ENCODE data around the gene MFAP2. TPM values are rescaled to one million over a fixed set of nuclear protein-coding genes. Genes with fewer than 3 reads are reported as not detected.
"Not testable (repeated sequence)": the region's sequence is repeated elsewhere in the genome, so short reads cannot be mapped to it uniquely, and the experiment has no call there.

The MFAP2 gene
- polyA plus RNA-seq, 4 donors, result 204 to 582 (median 224) TPM

GRCh38 chr1:16965486-16966067, 14.8 kb downstream of the MFAP2 start:
- no peak for DNase-seq (ENCODE audit: low read depth in 4 of 4, low spot score in 3 of 4)

GRCh38 chr1:16964169-16964568, 16.3 kb downstream of the MFAP2 start:
- not testable (repeated sequence) for DNase-seq (ENCODE audit: low read depth in 4 of 4, low spot score in 3 of 4)

GRCh38 chr1:16961297-16962133, 18.9 kb downstream of the MFAP2 start:
- DNase-seq (ENCODE audit: low read depth in 4 of 4, low spot score in 3 of 4), result no peak

- DNase-seq (ENCODE audit: low read depth in 4 of 4, low spot score in 3 of 4), result no peak
These were observed 19.7 kb downstream of the MFAP2 start for GRCh38 chr1:16960560-16961296.

GRCh38 chr1:16958475-16958874, 21.9 kb downstream of the MFAP2 start:
- no peak for DNase-seq (ENCODE audit: low read depth in 4 of 4, low spot score in 3 of 4)

GRCh38 chr1:16957731-16958130, 22.7 kb downstream of the MFAP2 start:
- DNase-seq (ENCODE audit: low read depth in 4 of 4, low spot score in 3 of 4), result no peak

GRCh38 chr1:16956775-16957174, 23.6 kb downstream of the MFAP2 start:
- DNase-seq (ENCODE audit: low read depth in 4 of 4, low spot score in 3 of 4), result no peak

- DNase-seq (ENCODE audit: low read depth in 4 of 4, low spot score in 3 of 4), result no peak
These were observed 25.2 kb downstream of the MFAP2 start for GRCh38 chr1:16955186-16955585.

- DNase-seq (ENCODE audit: low read depth in 4 of 4, low spot score in 3 of 4), result no peak
These were observed 25.8 kb downstream of the MFAP2 start for GRCh38 chr1:16954579-16954978.

GRCh38 chr1:16952376-16952775, 28.0 kb downstream of the MFAP2 start:
- DNase-seq (ENCODE audit: low read depth in 4 of 4, low spot score in 3 of 4), result not testable (repeated sequence)

GRCh38 chr1:16949026-16949425, 31.4 kb downstream of the MFAP2 start:
- not testable (repeated sequence) for DNase-seq (ENCODE audit: low read depth in 4 of 4, low spot score in 3 of 4)

- DNase-seq (ENCODE audit: low read depth in 4 of 4, low spot score in 3 of 4), result not testable (repeated sequence)
These were observed 32.0 kb downstream of the MFAP2 start for GRCh38 chr1:16948282-16948891.

- DNase-seq (ENCODE audit: low read depth in 4 of 4, low spot score in 3 of 4), result no peak
These were observed 33.8 kb downstream of the MFAP2 start for GRCh38 chr1:16946646-16947045.

GRCh38 chr1:16946185-16946584, 34.2 kb downstream of the MFAP2 start:
- DNase-seq (ENCODE audit: low read depth in 4 of 4, low spot score in 3 of 4), result not testable (repeated sequence)

GRCh38 chr1:16945512-16945911, 34.9 kb downstream of the MFAP2 start:
- not testable (repeated sequence) for DNase-seq (ENCODE audit: low read depth in 4 of 4, low spot score in 3 of 4)

GRCh38 chr1:16944038-16944437, 36.4 kb downstream of the MFAP2 start:
- DNase-seq (ENCODE audit: low read depth in 4 of 4, low spot score in 3 of 4), result no peak

- not testable (repeated sequence) for DNase-seq (ENCODE audit: low read depth in 4 of 4, low spot score in 3 of 4)
These were observed 40.8 kb downstream of the MFAP2 start for GRCh38 chr1:16939386-16940180.

GRCh38 chr1:16938351-16939321, 41.8 kb downstream of the MFAP2 start:
- no peak for DNase-seq (ENCODE audit: low read depth in 4 of 4, low spot score in 3 of 4)

GRCh38 chr1:16936580-16936979, 43.8 kb downstream of the MFAP2 start:
- not testable (repeated sequence) for DNase-seq (ENCODE audit: low read depth in 4 of 4, low spot score in 3 of 4)

All from left renal pelvis (tissue), 4 donors.